ENCODE measurements around the gene TTC1.
A peak's percentile ranks its signal among the peaks of the same experiment; 100 is the strongest.
"Not testable (repeated sequence)": the region's sequence is repeated elsewhere in the genome, so short reads cannot be mapped to it uniquely, and the experiment has no call there.

TTC1 gene

DNA sequence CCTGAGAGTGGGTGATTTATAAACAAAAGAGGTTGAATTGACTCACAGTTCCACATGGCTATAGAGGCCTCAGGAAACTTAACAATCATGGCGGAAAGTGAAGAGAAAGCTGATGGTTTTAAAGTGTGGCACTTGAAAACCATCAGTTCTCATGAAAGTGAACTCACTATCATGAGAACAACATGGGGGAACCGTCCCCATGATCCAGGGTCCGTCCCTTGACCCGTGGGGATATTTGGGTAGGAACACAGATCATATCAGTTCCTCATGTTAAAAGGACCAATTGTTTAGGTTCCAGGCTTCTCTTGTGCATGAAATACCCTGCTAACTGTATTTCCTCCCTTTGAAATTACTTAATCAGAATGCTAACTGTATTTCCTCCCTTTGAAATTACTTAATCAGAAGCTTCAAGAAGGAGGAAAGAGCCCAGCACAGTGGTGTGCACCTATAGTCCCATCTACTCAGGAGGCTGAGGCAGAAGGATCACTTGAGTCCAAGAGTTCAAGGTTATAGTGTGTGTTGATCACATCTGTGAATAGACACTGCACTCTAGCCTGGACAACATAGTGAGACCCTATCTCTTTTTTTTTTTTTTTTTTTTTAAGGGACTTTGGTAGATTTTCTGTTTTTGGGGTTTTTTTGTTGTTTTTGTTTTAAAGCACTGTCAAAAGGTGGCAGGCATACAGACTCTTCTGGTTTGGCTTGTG is 24.8 kb downstream of the TTC1 start:
- in situ Hi-C loops (cut with HindIII; ENCODE audit: low pct_ligation_motif_present, low pct_unique_long_range_greater_than_20kb, low sequenced_read_pairs): no loop called here
- DNase-seq: no peak

DNA sequence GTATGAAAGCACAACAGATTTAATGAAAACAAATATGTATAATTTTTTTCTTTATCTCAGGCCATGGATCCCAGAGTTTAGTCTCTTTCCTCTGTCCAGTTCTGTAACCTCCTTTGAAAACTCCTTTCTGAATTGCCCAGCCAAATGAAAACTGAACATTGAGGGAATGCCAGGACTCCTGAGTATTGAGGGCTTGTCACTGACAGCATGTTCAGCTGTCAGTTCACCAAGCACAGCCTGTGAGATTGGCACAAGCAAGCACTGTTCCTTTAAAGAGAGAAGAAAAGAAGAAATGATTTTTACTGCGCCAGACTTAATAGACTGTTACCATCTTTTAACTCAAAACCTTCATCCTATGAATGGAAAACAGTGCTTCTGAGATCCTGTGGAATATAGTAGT is 27.3 kb downstream of the TTC1 start:
- no peak for DNase-seq
- in situ Hi-C loops (cut with HindIII; ENCODE audit: low pct_ligation_motif_present, low pct_unique_long_range_greater_than_20kb, low sequenced_read_pairs): no loop called here

DNA sequence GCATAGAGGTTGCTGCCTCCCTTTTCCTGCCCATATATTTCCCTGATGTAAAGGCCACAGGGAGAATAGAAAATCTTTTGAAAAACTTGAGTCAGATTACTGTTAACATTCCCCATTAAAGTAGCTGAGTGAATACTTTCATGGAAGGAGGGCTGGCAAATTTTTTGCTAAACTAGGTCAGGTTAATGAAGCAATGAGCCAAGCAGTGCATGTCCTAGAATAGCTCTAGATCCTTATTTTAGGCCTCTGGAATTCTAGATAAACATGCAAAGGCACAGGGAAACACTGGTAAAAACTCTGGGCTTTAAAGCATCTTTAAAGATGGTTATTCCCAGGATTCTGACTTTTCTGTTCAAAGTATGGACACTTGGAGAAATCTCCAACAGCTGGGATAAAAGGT is 27.9 kb downstream of the TTC1 start:
- DNase-seq: no peak
- in situ Hi-C loops (cut with HindIII; ENCODE audit: low pct_ligation_motif_present, low pct_unique_long_range_greater_than_20kb, low sequenced_read_pairs): no loop called here

DNA sequence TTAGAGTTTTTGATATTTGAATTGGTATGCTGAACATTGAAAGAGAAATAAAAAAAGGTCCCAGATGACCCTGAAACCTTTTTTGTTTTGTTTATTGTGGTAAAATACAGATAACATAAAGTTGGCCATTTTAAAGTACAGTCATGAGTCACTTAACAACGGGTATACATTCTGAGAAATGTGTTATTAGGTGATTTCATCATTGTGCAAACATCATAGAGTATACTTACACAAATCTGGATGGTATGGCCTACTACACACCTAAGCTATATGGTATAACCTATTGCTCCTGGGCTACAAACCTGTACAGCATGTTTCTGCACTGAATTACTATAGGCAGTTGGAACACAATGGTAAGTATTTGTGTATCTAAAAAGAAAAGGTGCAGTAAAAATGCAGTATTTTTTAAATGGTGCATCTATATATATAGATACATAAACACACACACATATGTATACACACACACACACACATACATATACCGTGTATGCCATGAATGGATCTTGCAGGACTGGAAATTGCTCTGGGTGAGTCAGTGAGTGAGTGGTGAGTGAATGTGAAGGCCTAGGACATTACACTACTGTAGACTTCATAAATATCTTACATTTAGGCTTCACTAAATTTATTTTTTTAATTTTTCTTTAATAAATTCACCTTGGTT is 31.0 kb downstream of the TTC1 start:
- no peak for DNase-seq
- in situ Hi-C loops (cut with HindIII; ENCODE audit: low pct_ligation_motif_present, low pct_unique_long_range_greater_than_20kb, low sequenced_read_pairs): no loop called here

DNA sequence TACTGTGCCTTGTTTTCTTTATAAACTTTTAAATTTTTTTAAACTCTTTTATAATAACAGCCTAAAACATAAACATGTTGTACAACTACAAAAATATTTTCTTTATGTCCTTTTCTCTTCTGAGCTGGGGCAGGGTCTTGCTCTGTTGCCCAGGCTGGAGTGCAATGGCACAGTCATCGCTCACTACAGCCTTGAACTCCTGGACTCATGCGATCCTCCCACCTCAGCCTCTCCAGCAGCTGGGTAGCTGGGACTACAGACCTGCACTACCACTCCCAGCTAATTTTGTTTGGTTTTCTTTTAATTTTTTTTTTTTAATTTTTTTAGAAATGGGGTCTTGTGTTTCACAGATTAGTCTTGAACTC is 31.5 kb downstream of the TTC1 start:
- in situ Hi-C loops (cut with HindIII; ENCODE audit: low pct_ligation_motif_present, low pct_unique_long_range_greater_than_20kb, low sequenced_read_pairs): no loop called here
- DNase-seq: no peak

DNA sequence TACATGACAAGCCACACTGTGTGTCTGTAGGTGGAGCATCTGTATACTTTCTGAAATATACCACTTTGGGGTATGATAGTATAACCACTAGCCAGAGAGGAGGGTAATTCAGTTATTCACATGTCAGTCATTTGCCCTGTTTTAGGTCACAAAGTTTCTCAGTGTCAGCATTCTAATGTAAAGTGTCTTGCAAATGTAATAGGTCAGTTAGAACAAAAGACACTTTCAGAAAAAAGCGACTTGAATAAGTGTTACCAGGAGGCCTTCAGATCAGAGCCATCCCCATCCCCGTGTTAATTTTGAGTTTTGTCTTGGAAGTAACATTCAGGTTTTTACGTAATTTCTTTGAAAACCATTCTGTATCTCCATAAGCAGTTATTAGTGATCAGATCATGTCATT is 33.7 kb downstream of the TTC1 start:
- in situ Hi-C loops (cut with HindIII; ENCODE audit: low pct_ligation_motif_present, low pct_unique_long_range_greater_than_20kb, low sequenced_read_pairs): no loop called here

DNA sequence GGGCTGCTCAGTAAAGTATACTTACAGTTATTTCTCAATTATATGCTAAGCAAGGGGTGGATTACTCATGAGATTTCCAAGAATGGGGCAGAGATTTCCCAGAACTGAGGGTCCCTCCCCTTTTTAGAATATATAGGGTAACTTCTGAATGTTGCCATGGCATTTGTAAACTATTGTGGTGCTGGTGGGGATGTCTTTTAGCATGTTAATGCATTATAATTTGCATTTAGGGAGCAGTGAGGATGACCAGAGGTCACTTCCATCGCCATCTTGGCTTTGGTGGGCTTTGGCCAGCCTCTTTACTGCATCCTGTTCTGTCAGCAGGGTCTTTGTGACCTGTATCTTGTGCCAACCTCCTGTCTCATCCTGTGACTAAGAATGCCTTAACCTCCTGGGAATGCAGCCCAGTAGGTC is 35.5 kb downstream of the TTC1 start:
- in situ Hi-C loops (cut with HindIII; ENCODE audit: low pct_ligation_motif_present, low pct_unique_long_range_greater_than_20kb, low sequenced_read_pairs): no loop called here
- no peak for DNase-seq

More for the DNA sequence above, 33.7 kb downstream of the TTC1 start:
- no peak for DNase-seq

DNA sequence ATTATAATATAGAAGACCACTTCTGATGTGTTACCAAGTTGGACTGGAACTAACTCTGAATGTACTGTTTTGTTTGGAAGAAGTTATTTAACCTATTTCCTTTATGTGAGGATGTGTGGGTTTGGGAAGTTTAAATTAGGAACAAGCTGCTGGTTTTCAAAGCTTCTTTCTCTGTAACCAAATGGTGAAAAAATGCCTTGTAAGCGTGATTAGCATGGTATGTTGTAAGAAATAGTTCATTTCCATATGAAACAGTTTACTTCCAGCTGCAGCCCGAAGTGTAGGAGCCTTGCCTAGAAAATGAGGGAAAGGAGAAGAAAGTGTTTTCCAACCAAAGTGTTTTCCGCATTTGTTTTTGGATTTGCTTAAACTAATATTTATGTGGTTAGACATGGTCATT is 36.0 kb downstream of the TTC1 start:
- in situ Hi-C loops (cut with HindIII; ENCODE audit: low pct_ligation_motif_present, low pct_unique_long_range_greater_than_20kb, low sequenced_read_pairs): no loop called here
- DNase-seq: no peak

DNA sequence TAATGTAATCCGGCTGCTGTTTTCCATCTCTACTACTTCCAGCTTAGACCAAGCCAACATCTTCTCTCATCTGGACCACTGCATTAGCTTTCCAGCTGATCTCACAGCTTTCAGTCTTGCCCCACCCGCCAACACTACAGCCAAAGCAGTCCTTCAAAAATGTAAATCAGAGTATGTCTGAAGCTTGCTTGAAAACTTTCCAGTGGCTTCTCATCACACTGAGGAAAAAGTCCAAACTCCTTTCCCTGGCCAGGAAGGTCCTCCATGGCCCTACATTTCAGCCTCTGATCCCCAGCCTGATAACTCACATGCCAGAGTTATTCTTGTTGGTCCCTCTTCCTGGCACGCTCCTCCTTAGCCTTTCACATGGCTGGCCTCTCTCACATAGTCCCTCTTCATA is 38.5 kb downstream of the TTC1 start:
- in situ Hi-C loops (cut with HindIII; ENCODE audit: low pct_ligation_motif_present, low pct_unique_long_range_greater_than_20kb, low sequenced_read_pairs): no loop called here
- DNase-seq: no peak

DNA sequence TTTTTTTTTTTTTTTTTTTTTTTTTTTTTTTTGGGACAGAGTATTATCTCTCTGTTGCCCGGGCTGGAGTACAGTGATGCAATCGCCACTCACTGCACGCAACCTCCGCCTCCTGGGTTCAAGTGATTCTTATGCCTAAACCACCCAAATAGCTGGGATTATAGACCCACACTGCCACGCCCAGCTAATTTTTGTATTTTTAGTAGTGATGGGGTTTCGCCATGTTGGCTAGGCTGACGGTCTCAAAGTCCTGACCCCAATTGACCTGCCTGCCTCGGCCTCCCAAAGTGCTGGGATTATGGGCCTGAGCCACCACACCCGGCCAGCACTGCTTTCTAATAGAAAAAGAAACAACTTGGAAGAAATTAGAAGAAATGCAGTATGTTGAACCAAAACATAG is 39.2 kb downstream of the TTC1 start:
- in situ Hi-C loops (cut with HindIII; ENCODE audit: low pct_ligation_motif_present, low pct_unique_long_range_greater_than_20kb, low sequenced_read_pairs): no loop called here
- DNase-seq: no peak

DNA sequence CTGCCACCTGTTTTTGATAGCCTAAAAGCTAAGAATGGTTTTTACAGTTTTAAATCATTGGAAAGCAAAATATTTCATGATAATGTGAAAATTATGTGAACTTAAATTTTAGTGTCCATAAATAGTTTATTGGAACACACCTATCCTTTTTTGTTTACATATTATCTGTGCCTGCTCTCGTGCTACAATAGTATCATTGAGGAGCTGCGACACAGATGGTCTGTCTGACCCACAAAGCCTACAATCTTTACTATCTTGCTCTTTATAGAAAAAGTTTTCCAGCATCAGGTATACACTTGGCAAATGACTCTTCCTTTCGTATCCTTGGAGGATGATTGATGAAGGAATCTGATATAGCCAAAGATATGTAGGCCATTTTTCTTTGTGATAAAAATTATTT is 40.2 kb downstream of the TTC1 start:
- in situ Hi-C loops (cut with HindIII; ENCODE audit: low pct_ligation_motif_present, low pct_unique_long_range_greater_than_20kb, low sequenced_read_pairs): no loop called here
- DNase-seq: no peak

DNA sequence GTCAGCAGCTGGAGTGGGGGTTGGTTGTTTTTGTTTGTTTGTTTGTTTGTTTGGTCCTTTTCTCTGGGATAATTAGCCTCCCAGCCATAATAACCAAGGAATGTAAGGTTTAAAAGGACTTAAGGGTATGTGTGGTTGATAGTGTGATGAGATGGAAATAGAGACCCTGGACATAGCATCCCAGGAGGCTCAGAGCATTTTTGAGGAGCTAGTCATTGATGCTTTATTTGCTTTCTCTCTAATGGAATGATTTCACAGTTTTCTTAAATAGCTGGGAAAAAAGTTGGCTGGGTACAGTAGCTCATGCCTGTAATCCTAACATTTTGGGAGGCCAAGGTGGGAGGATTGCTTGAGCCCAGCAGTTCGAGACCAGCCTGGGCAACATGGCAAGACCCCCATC is 45.1 kb downstream of the TTC1 start:
- DNase-seq: no peak
- in situ Hi-C loops (cut with HindIII; ENCODE audit: low pct_ligation_motif_present, low pct_unique_long_range_greater_than_20kb, low sequenced_read_pairs): no loop called here

DNA sequence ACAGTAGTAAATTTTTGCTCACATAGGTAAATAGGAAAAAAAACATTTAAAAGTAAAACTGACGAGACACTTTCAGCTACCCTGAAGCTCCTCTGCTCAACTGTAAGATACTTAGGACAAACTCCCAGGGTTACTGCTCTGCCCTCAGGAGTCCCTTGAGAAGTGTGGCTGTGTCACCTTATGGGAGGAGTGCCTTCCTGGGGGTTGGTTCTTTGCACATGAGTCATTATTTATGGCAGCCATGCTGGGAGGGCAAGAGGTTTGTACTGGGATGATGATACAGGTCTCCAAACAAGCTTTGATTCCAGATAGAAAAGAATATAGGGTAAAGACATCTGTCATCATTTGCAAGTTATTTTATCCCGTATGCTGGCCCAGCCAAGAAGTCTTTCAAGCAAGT is 45.9 kb downstream of the TTC1 start:
- peak; percentile 37 for DNase-seq

DNA sequence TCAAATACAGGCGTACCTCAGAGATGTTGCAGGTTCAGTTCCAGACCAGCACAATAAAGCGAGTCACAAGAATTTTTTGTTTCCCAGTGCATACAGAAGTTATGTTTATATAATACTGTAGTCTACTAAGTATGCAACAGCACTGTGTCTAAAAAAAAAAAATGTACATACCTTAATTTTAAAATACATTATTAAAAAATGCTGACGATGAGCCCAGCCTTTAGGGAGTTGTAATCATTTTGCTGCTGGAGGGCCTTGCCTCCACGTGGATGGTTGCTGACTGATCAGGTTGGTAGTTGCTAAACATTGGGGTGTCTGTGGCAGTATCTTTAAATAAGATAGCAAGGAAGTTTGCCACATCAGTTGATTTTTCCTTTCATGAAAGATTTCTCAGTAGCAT is 48.3 kb downstream of the TTC1 start:
- DNase-seq: no peak
- in situ Hi-C loops (cut with HindIII; ENCODE audit: low pct_ligation_motif_present, low pct_unique_long_range_greater_than_20kb, low sequenced_read_pairs): no loop called here

More for the DNA sequence above, 45.9 kb downstream of the TTC1 start:
- in situ Hi-C loops (cut with HindIII; ENCODE audit: low pct_ligation_motif_present, low pct_unique_long_range_greater_than_20kb, low sequenced_read_pairs): no loop called here

DNA sequence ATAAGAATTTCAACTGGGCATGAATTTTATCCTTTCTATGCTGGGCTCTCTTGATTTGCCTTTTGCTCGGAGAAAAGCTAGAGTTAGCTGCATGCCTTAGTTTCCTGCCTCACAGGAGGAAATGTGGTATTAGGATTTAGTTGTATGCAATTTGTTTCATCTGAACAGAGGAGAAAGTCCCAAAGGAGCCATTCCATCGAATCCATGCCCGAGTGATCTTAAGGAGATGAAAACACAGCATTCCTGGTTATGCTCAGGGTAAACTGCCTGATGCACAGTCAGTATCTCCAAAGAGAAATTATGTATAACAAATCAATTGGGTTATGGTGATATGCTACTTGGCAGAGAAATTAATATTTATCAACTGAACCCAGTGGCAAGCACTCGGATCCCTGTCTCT is 51.1 kb downstream of the TTC1 start:
- in situ Hi-C loops (cut with HindIII; ENCODE audit: low pct_ligation_motif_present, low pct_unique_long_range_greater_than_20kb, low sequenced_read_pairs): no loop called here
- no peak for DNase-seq

DNA sequence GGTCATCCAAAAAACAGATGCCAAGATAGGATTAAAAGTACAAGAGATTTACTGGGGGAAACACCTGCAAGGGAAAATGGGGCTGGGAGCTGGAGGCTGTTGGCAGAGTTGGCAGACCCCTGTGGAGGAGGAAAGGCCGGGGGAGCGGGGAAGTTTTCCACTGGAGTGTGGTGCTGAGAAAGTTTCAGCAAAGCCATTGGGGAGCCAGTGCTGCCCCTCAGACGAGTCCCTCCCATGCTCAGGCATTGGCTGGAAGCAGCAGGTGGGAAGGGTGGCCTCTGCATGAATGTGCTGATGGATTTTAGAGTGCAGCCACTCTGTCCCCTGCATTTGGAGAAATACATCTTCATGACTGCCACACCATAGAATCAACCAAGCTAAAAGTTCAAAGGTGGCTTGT is 52.8 kb downstream of the TTC1 start:
- no peak for DNase-seq
- in situ Hi-C loops (cut with HindIII; ENCODE audit: low pct_ligation_motif_present, low pct_unique_long_range_greater_than_20kb, low sequenced_read_pairs): no loop called here

DNA sequence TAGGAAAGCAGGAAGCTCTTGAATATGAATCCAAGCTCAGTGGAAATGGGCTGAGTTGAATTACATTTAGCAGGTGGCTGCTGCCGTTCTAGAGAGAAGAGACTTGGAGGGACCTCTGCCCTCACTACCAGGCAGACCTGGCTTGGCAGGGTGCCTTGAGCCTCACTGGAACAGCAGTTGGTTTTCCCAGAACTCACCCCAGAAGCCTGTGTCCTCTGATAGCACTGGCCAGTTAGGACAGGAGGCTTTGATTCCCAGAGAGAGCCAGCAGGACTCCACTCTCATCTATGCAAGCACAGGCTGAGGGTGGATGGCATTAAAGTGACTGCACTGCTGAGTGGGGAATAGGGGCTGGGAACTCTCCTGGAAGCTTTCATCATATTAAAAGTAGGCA is 55.5 kb downstream of the TTC1 start:
- no peak for DNase-seq
- in situ Hi-C loops (cut with HindIII; ENCODE audit: low pct_ligation_motif_present, low pct_unique_long_range_greater_than_20kb, low sequenced_read_pairs): no loop called here

DNA sequence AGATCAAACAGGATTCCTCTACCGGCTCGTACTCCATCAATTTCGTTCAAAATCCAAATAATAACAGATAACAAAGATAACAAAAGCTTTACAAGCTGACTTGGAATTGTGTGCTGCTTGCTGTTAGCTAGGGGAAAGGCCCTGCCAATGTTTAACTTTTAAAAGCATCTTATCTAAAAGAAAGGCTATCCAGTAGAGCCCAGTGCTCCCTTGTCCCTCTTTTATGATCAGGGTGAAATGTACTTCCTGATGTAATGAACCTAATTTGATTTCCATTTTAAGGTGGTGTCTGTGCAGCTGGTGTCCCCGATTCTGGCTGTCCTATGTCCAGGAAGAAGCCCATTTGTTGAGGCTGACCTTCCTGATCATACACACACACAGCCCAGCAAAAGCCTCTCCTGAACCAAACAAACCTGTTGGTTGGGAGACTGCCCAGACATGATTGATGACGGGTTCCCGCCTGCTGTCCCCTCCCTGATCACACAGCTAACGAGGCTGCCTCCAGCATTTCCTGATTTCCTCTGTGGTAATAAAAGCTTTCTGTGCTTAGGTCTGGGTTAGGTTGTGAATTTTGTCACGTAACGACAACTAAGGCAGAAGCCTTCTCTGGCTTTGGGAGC is 56.2 kb downstream of the TTC1 start:
- in situ Hi-C loops (cut with HindIII; ENCODE audit: low pct_ligation_motif_present, low pct_unique_long_range_greater_than_20kb, low sequenced_read_pairs): no loop called here
- no peak for DNase-seq

DNA sequence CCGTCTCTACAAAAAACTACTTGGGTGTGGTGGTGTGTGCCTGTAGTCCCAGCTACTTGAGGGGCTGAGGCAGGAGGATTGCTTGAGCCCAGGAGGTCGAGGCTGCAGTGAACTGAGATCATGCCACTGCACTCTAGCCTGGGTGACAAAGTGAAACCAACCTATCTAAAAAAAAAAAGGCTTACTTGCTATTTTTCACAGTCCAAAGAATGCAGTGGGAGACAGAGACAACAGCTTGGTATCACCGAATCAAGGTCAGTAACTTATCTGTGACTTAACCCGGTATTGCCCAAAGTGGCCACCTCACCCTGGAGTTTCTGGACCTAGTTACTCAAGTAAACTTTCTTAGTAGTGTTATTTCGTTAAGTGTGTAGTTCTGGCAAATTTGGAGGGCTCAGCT is 60.2 kb downstream of the TTC1 start:
- in situ Hi-C loops (cut with HindIII; ENCODE audit: low pct_ligation_motif_present, low pct_unique_long_range_greater_than_20kb, low sequenced_read_pairs): not testable (repeated sequence)

DNA sequence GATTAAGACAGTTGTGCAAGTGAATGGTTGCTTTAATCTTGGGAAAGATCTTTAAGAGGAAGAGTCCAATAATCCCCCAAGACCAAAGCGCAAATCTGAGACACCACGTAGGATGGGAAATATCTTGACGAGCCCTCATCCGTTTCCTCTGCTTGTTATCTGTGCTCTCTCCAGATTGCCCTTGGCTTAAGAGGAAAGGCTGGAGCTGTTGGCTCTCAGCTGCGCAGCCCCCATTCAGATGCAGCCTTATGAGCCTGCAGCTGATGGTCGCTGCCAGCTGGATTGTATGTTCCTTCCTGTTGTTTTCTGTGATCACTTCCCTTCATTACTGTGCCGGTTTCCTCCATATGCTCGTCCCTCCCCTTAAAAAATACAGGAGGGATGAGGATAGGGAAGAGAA is 62.6 kb downstream of the TTC1 start:
- in situ Hi-C loops (cut with HindIII; ENCODE audit: low pct_ligation_motif_present, low pct_unique_long_range_greater_than_20kb, low sequenced_read_pairs): no loop called here
- DNase-seq: no peak

More for the DNA sequence above, 60.2 kb downstream of the TTC1 start:
- not testable (repeated sequence) for DNase-seq
